Measurements from ENCODE around the gene VAPB.

VAPB gene

DNA sequence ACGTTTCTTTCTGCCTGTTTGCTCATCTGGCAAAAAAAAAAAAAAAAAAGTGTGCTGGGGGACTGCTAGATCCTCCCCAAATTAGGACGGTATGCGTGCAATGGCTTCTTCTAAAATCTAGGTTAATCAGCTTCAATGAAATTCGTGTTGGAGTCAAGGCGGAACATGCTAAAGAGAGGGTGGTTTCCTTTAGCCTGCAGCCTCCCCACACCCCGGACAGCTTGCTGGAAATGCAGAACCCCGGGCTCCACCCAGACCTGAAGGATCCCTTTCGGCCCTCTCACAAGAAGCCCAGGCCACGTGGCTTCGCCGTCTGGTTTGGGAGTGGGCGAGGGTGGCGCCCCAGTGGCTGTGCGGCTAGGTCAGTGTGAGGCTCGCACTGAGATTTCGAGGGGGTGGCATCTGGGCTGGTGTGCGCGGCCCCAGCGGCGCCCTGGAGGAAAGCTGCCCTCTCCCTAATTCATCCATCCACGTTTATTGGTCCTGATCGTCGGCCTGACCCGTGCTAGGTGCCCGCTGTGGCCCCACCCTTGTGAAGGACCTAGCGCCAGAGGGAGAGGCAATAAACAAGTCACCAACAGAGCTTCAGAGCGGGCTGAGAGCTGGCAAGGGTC lies 77.2 kb downstream of the VAPB start:
- DNase-seq, result no peak

DNA sequence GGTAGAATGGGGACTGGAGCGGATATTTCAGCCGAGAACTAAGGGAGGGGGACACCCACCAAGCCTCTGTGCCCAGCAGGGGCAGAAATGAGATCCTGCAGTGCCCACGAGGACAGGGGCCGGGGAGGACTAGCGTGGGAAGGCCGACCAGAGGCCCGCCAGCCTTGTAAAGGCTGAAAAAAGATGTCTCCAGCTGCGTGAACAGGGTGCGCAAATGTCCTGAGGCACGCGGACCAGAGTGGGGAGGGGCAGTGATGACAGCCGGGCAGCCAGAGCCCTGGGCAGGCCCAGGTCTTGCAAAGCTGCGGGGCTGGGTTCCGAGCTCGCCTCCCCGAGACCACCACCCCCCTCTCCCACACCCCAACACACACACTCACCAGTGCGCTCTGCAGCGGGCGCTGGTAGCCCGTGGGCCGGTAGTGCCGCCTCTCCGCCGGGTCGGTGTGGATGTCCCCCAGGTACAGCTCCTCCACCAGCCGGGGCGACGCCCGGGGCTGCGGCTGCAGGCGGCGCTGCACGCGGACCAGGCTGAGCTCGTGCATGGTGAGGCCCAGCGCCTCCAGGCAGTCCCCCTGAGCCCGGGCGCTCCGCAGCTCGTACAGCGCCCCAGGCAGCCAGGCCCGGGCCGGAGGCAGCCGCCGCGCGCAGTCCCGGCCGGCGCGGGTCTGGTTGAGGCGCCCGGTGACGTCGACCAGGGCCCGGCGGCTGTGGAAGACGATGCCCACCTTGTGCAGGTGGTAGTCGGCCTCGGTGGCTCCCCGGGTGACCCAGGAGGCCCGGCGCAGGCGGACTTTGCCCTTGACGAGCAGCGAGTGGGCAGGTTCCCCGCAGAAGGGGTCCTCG lies 77.9 kb downstream of the VAPB start:
- no peak for DNase-seq

DNA sequence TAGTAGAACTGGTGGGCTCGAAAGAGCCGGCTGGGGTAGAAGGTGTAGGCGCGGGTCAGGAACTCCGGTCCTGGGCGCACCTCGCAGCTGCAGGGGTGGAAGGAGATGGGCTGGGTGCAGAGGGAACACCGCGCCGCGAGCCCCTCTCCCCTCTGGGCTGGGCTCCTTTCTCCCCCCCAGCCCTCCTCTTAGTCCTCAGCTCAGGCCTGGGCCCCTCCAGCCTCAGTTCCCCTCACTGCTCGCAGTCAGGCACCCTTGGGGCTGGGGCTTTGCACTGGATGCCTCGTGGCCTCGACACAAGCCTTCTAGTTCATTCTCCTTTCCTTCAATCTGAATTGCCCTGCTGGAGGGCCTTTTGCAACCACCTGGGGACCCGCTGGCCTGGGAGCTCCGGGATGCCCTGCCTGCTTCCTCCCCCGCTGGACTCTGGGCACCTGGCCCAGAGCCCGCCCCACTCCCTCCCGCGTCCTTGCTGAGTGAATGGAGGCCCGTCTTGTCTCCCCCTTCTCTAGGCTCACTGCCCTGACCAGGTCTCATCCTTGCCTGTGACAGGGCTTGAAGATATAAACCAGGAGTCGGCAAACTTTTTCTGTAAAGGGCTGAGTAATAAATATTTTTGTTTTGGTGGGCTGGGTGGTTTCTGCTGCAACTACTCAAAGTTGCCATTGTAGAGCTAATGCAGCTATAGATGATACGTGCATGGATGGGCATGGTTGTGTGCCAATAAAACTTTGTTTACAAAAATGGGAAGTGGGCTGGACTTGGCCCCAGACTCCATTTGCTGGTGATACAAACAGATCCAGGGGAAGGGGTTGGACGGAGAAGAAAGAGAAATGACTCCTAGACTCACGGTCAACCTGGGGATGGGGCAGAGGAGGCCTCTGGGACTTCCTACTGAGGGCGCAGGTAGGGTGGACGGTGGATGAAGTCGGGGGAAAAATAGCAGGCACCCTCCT lies 78.8 kb downstream of the VAPB start:
- no peak for DNase-seq

DNA sequence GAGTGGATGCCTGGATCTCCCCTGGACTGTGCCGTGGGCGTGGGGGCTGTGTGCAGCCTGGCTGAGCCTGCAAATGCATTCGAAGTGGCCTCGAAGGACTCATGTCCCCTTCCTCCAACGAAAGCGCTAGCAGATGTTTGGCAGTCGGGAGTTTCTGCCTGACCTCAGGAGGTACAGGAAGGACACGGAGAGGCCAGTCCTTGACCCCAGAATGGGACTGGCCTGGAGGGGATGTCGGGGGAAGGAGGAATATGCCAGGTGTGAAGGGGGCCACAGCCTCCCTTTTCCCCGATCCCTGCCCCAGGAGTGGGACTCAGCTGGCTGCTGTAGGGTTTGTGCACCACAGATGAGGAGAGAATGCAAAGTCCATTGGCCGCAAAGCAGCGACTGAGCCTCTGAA lies 80.6 kb downstream of the VAPB start:
- no peak for DNase-seq

DNA sequence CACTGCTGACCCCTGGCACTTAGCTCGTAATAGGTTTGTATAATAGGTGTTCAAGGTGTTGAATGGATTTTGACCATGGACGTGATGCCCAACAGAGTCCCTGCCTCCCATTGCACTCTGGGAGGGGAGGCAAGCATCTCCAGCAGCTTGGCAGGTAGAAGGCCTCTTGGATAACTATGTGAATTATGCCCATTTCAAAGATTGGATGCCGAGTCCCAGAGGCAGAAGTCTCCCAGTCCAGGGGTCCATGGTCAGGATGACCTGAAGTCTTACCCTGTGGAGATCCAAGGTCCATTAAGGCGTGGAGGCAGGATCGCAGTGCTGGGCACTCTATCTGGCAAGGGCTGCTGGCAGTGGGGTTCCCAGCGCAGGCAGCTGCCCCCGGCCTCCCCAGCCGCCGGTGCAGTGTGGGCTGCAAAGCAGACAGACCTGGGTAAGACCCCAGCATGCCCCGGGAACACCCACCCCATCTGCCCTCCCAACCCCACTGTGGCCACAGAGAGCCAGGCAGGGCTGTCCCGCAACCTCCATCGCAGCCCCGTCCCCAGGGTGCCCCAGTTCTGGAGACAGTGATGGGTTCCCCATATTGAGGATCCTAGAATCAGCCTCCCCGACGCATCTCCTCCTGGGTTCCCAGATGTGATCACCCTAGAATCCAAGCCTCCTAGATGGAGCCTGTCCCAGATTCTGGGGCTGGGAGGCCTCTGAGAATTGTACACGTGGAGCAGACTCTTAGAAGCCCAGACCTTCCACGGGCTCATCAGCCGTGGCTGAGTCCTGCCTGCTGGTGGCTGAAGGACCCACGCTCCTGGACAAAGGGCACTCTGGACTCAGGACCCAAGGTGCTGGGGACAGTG lies 81.5 kb downstream of the VAPB start:
- no peak for DNase-seq

DNA sequence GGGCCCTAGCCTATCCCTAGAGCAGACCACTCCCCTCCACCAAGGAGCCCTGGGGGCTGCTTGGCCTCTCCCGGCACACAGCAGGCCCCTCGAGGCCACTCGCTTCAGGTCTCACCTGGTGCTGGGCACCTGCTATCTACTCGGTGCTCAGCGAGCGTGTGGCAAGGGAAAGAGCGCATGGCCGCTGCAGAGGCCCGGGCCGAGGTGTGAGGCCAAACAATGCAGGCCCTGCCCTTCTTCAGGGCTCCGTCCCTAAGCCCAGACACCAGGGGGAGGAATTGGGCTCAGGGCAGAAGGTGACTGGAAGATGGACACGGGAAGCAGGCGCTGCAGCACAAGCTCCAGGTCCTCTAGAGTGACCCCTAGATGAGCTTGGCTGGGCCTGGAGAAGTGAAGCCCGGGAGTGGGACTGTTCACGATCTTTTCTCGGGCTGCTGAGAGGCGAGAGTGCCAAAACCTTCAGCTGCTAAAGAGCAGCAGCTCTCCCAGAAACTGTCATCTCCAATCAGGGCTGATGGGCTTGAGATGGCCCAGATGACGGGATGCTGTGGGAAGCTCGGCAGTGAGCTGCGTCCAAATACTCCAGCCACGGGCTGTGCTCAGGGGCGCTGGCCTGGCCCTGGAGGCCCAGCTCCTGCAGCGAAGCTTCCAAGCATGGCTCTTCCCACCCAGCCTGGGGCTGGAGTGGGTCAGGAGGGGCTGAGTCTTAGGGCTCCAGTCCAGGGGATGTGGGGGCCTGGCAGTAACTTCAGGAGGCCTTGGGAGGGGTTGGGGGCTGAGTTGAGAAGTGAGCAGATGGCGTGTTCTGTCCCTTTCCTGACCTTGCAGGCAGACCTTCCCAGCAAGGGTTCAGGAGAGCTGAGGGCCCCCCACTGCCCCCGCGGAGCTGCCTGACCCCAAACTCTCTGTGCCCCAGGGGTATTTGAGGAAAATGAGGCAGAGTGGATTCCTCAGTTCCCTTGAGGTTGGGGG lies 82.5 kb downstream of the VAPB start:
- DNase-seq, result no peak

DNA sequence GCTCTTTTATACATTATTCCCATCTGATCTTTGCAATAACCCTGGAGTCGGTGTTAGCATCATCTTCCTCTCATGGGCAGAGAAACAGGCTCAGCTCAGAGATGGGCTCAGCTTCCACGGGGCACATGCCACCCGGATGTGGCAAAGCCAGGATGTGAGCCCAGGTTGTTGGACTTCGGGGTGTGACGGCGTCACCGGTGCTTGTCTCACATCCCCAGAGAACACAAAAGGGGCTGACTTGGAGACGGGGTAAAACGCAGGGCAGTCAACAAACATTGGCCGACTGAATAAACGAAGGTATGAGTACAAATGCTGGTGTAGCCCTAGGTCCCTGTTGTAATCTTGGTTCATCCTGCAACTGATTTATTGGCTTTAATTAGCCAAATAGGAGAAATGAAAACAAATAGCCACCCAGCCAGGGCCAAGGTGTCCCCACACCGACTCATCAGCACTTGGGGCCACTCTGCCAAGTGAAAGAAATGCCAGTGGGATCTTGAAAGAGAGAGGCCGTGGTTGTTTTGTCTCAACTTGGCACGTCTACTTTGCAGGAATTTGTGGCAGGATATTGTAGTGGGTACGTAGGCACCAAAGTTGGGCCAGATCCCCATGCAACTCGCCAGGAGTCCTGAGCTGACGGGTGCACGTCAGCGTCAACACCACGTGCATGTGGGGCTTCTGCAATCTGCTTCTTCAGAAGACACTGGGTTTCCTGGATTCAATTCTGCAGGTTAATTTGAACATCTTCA lies 83.4 kb downstream of the VAPB start:
- no peak for DNase-seq

DNA sequence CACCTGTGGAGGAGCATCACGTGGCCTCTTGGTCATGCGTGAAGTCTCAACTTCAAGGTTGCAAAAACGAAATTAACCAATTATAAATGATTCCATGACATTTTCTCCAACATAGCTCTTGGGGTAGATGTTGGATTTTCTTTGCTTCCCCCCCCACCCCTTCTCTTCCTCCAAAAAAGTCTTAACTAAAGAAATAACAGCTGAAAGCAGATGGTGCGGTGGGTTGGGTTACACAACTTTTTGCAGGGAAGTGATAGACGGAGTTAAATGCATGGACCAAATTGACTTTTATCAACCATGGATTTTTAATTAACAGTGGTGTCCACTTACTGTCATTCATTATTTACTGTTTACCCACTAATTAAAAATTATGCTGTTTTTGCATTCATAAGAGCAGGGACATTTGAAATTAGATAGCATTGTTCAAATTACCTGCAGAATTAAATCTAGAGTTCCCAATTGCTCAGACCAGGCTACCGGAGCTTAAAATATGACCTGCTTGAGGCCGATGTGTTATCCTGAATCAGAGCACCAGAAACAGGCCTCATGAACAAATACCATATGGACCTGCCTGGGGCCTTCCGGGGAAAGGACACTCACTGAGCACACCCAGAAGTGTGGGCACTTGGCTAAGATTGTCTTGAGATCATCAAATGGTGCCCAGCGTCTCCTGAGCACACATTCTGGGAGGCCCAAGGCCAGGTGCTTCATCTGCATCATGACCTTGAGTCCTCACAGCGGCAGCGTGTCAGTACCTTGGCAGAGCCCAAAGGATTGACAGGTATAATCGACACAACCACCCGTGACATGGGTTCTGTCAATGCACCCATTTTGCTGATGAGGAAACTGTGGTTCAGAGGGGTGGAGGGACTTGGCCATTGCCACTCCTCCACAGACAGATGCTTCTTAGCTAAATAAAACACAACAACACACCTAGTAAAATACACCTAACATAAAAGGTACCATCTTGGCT lies 84.7 kb downstream of the VAPB start:
- no peak for DNase-seq

DNA sequence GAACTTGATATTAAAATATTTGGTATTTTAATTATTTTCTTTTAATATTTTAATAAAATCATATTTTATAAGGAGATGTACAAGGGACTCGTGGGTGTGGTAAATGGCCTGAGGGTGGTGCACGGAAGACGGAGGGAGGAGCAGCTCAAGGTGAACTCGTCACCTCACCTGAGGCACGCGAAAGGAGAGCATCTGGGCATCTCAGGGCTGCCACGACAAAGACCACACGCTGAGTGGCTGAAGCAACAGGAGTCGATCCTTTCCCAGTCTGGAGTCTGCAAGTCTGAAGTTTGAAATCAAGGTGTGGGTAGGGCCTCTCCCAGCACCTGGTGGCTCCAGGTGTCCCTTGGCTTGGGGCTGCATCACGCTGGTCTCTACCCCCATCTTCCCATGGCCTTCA lies 86.4 kb downstream of the VAPB start:
- DNase-seq, result no peak

DNA sequence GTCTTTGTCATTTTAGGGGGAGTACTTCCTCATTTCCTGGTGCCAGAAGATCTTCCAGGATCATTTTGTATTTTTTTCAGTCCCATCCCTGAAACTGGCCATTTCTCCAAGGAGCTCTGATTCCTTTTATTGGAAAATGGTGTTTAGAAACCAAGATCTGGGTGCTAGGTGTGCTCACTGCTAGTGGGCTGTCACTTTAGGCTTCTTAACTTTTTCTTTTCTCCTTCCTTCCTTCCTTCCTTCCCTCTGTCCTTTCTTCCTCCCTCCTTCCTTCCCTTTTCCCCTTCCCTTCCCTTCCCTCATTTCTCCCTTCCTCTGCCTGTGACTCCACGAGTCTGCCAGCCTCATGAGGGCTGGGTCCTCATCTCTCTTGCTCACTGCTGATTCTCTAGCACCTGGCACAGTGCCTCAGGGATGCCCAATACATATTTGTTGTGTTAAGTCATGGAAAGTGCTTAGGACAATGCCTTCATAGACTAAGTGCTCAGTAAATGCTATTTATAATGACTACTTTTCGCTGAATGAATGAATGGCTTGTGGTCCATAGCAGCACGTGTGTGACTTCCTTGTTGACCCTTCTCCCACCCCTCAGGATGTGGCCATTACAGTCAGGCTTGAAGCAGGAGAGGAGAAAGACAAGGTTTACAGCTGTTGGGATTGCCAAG lies 89.2 kb downstream of the VAPB start:
- no peak for DNase-seq

DNA sequence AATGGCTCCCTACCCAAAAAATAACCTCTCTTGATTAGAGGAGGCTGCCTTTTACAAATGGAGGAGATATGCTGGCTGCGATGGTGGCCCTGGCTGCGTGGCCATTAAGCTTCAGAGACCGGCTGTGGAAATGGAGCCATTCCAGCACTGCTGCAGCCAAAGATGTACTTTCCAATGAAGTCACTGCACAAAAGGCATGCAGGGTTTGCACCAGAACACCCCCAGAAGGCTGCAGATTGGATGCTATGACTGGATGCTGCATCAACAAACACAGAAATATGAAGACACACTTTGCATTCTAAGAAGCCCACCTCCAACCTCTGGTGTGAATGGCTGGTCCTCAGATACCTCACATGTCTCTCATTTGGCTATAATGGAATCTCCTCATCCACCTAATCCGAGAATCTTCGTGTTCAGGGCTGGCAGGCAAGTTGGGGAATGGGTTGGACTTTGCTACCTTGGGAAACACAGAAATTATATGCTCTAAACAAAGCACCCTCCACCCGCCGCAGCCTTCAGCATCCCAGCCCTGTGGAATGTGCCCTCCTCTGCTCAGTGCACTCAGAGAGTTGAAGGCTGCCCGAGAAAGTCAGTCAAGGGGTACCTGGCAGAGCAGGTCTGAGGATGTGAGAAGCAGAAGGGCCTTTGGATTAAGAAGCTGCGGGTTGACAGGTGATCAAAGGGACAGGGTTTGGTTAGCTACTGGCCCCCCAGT lies 90.9 kb downstream of the VAPB start:
- DNase-seq, result no peak

DNA sequence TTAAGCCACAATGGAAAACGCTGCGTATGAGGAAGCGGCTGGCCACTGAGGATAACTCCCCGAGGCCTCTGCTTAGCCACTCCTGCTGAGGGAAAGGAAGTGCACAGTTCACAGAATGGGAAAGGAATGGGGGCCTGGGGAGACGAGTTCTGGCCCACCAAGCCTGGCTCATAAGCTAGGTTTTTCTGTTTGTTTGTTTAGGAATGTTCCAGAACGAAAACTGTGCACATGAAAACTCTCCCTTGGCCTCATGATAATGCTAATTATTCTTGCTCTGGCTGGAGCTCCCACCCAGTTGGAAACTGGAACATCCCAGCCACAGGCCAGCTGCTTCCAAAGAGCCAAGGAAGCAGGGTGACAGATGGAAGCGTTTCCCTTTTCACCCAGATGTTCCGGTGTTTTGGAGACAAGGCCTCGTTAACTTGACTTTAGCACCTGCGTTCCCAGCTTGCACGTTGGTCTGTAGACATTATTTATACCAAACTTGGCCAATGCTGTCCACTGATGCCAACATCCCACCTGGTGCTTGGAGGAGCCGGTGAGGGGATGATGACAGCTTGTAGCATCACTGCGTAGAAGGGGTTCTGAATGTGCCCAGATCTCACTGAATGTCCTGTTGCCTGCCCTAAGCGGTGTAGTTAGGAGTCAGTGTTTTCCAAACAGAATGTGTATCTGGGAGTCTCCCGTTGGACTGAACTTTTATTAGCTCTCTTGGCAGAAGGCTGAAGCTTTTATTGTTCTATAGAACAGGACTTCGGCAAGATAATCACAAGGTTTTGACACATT lies 91.7 kb downstream of the VAPB start:
- DNase-seq, result no peak

DNA sequence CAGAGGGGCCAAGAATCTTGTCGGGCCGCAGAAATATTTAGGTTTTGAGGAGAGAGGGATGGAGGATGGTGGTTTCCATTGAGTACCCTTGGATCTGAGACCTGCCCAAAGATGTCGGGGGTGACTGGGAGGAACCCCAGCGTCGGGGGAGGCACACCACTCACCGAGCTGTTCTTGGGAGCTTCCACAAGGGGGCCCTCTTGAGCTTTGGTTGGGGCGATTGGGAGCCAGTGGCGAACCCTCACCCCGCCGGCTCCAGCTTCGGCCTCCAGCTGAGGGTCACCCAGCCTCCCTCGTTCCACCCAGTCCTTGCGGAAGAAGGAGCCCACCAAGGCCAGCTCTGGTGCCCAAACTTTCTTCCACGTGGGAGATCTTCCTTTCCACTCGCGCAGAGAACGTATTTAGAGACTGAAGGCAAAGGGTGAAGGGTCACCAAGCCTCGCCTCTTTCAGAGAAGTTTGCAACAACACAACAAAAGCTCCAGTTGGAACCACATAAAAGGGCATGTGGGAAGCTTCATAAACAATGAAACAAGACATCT lies 92.5 kb downstream of the VAPB start:
- DNase-seq, result no peak

DNA sequence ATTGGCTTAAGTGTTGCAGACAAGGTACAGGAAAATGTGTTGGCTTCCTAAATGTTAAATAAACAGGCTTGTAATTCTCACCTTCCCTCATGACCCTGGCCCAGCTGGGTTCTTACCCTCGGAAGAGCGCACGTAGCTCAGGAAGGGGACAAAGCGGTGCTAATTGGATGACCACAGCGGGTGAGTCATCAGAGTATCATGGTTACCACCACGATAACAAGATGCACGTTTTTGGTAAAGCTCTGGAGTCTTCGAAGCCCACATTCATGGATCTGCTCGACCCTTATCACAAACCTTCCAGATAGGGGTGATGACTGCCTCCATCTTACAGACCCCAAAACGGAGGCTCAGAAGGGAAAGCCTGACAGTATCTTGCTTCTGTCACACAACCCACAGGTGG lies 93.4 kb downstream of the VAPB start:
- no peak for DNase-seq

DNA sequence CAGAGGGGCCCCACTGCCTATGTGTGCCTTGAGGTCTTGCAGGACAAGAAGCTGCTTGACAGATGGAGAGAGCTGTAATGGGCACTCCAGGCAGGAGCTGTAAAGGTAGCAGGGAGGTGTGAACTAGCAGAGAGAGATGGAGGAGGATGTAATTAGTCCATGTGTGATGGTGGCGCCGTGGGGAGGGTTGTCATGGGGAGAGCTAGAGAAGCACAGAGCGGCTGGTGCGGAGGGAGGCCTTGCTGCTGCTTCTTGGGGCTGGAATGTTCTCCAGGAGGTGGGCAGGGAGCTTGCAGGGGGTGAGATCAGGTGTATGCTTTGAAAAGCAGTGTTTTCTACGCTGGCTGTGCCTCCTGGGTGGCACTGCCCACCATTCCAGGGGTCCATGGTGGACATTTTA lies 94.0 kb downstream of the VAPB start:
- DNase-seq, result no peak

DNA sequence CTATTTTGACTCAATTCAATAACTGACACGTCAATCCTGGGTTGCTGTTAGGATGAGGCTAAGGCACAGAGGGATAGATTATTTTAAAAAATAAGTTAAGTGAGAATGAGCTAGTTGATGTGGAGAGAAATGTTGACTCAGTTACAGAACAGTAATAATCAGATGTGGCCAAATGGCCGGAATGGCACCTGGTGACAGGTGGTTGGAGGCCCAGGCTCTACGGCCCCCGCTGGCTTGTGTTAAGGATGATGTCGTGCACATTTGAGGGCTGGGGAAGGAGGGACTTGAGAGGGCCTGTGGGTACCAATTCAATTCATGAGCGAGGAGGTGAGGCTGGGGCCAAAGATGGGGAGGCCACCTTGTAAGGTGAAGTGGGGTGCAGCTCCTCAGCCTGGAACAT lies 94.4 kb downstream of the VAPB start:
- DNase-seq, result no peak

DNA sequence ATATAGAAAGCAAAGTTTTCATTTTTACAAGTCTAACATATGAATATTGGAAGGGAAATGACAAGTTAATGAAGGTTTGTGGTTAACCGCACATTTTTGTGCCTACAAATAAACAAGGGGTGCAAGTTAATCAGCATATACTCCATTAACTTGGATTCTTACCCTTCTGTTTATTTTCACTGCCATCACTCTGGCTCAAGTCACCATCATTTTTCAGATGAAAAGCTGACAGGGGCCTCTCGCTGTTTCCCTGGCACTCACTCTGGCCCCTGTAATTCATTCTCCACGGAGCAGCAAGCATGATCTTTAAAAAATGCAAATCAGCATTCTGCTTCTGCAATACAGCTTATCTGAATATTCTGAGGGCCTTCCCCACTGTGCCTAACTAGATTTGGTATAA lies 96.4 kb downstream of the VAPB start:
- no peak for DNase-seq

All from NCI-H1436 treated with DMSO at 0.1 percent for 48 hours (cell line).